HG02970 (cell line): ENCODE data around the gene EVC.
"Not testable (repeated sequence)": the region's sequence is repeated elsewhere in the genome, so short reads cannot be mapped to it uniquely, and the experiment has no call there.

Source experiments
- ATAC-seq: cut with Tn5 transposase; IDR thresholded peaks from one replicate; pipeline ENCODE4 v1.9.1; 2021; ENCODE audit warnings: mild to moderate bottlenecking, moderate library complexity, moderate number of reproducible peaks; ENCODE audit not compliant: unreplicated experiment, low FRiP score

Gene EVC

DNA sequence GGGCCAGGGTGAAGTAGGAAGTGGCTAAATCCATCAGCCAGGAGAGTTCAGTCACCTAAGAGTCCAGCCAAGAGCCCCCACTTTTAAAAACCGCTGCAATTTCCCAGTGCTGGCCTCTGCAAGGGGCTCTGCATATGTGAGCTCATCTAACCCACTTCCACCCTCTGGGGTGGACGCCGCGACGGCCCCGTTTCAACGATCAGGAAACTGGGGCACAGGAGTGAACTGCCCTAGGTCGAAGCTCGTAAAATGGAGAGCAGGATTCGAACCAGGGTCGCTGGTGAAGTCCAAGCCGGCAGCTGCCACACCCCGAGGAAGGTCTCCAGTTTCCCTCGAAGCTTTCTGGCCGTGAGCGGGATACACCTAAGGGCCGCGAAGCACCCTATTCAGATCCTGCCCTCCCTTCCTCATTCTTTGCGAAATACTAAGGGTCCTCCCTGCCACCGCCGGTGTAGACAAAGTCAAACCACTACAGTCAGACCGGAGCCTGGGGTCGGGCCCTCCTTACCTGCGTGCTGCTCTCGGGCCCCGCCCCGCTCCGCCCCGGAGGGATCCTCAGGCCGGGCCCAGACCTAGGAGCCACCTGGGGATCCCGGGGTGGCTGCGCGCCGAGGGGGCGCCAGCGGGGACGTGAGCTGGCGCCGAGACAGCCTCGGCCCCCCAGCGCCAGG is 3.1 kb upstream of the EVC start:
- no peak for ATAC-seq

DNA sequence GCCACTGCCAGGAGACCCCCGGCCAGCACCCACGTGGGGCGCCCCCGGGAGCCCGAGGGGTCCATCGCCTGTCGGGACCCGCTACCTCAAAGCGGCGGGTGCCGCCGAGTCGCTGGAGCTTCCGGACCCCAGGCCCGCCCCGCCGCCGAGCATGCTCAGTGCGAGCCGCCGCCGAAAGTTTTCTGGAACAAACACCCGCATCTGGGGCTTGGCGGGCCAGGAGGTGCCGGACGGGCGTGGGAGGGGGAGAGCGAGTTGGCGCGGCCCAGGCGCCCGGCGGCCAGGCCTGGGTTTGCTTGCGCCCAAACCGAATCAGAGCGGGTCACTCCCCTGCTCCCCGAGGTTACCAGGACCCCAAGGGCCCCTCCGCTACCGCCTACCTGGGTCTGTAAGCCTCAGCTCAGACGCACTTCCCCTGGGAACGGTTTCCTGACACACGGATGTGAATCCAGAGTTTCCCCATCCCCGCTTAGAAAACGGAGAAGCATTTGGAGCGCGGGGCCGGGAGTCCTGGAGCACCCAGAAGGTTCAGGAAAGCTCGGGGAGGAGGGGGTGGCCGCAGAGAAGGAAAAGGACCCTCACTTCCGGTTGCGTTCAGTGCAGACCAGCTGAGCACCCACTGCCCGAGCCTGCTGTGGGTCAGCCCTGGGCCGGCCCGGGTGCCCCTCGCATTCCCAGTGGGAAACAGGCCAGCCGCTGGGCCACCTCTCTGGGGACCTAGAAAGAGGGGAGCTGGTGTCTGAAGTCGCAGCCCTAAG is 2.4 kb upstream of the EVC start, which contains the start of gene EVC2:
Gene EVC2, minus strand, starts transcription at position 111 of the 758 bp plus-strand sequence. Its CDS starts 46 bp downstream, at position 65.
- ATAC-seq = no peak

GRCh38 chr4:5709207-5709575 is 1.8 kb upstream of the EVC start:
- no peak for ATAC-seq

GRCh38 chr4:5710065-5710960 is 688 bp upstream of the EVC start:
- no peak for ATAC-seq

DNA sequence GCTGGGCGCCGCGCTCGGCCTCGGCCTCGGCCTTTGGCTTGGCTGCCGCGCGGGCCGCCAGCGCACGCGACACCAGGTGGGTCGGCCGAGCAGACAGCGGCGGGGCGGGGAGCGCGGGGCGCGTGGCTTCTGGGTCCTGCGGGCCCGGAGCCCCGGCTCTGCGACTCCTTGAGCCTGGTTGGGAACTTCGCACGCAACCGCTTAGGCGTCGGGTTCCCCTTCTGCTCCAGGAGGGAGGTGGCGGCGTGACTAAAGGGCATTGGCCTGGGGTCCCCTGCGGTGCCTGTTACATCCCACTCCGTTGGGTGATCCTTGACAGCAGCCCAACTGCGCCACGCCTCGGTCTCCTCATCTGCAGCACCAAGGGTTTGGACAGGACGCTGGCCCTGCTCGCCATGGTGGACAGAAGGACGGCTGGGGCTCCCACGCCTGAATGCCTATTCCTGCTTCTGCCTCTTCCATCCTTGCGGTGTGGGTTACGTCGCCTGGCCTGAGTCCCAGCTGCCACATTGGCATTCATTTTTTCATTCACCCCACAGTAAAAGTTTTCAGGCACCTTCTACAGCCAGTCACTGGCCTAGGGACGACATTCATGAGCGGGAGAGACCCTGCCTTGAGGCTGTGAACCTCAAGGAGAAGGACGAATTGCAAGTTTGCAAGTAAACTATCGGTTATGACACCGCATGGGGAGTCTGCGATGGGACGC is 631 bp downstream of the EVC start:
- no peak for ATAC-seq

DNA sequence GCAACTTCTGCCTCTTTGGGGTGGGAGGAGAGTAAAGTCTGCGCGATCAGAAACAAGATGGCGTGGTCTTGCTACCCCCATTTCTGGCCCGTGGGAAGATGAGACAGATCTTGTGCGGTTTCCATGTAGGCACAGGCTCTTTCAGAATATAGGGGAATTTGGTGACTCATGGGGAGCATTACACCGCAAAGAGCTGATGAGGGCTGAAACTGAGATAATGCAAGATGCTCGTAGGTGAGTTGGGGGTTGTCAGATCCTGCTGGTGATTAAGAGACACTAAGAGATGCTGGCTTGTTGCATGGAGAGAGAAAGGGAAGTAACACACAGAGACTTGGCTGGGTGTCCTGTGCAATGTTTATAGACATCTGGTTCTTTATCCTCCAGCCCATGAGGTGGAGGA is 1.5 kb downstream of the EVC start:
- no peak for ATAC-seq

DNA sequence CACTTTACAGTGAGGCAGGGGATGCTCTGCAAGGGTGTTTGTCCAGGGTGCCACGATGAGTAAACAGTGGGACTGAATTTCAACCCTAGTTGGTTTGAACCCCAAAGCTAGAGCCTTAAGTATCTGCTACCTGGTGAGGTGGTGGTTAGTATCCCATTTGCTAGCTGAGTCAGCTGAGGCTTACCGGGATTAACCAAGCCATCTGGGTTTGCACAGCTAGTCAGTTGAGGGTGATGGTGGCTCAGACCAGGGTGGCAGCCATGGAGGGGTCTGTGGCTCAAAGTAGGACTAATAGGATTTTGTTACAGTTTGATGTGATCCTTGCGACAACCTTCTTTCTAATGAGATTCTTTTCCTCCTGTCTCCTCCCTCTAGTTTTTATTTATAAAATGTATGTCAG is 1.9 kb downstream of the EVC start:
- no peak for ATAC-seq

DNA sequence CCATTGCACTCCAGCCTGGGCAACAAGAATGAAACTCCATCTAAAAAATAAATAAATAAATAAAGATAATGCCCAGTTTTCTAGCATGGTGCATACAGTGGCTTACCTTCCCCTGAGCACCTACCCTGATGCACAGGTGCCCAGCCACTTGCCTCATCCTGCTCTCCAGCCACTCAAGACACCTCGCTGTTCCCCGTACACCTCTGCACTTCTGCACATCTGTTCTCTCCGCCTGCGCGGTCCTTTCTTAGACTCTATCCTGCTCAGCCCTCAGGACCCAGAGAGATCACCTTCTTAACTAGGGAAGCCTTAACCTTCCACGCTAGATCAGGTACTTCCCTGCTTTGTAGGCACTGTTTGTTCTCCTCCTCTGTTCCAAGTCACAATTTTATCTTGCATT is 2.9 kb downstream of the EVC start:
- no peak for ATAC-seq

GRCh38 chr4:5715357-5715756 is 4.4 kb downstream of the EVC start:
- no peak for ATAC-seq

GRCh38 chr4:5716391-5716790 is 5.4 kb downstream of the EVC start:
- ATAC-seq = no peak

DNA sequence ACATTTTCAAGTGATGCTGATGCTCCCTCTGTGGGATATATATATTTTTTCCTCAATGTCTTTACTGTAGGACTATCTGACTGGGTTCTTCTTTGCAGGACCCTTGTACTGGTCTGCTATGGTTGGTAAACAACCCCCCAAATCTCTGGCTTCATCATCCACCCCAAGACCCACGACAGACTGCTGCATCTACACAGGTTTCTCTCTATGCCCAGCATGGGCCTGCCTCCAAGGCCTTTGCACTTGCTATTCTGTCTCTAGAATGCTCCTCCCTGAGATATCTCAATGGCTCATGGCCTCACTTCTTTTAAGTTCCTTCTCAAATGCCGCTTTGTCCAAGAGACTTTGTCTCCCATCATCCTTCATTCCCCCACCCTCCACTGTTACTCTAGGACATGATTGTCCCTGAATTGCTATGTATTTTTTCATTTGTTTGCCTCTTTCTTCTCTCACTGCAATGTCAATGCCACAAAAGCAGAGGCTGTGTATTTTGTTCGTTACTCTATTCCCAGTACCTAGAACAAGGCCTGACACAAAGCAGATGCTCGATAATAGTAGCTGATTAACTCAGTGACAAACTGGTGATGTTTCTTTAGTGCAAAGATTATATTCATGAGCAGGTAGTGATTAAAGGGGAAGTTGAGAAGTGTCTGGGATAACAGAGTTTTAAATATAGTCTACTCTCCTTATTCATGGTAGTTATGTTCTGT is 6.6 kb downstream of the EVC start:
- no peak for ATAC-seq

- no peak for ATAC-seq
These were observed 7.4 kb downstream of the EVC start for GRCh38 chr4:5718411-5718810.

GRCh38 chr4:5719350-5720055 is 8.5 kb downstream of the EVC start:
- ATAC-seq = no peak

DNA sequence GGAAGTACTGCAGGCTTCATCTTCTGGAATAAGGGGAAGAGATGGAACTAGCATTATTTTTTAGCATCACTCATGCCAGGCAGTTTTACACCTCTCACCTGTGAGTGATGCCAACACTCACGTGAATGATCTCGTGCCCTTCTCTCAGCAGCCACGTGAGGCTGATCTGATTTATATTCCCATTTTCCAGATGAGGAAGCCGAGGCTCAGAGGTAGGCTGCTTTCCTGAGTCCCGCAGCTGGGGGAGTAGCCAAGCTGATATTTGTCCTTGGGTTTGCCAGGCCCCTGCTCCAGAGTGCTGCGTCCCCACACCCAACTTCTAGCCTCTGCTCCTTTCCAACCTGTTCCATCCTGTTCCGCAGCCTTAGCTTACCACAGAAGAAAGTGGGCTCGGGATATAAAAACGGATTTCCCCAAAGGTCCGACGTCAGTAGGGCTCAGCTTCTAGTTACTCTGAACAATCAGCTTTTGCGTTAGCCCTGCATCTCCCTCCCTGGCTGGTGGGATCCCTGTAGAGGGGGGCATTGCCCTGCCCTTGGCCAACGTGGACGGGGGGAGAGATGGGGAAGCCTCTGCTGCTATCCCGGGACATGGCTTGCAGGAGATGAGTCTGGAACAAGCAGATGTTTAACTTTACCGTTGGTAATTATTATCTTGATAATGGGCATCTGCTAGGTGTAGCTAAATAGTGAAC is 9.3 kb downstream of the EVC start:
- no peak for ATAC-seq

- ATAC-seq = no peak
These were observed 10.0 kb downstream of the EVC start for GRCh38 chr4:5720980-5721379.

DNA sequence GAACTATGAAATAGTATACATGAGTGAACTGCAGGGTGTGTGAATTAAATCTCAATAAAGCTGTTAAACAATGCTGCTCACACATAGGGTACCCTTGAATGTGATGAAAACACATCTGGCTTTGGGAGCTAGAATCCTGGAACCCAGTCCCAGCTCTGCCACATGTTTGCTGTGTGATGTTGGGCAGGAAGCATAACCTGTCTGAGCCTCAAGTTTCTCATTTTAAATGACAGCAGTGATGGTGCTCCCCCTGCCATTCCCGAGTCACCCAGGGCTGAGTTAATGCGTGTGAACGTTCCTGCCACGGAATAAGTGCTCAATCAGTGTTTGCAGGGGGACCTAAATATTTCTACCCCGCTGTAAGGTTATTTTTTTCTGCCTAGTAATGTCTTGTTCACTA is 10.9 kb downstream of the EVC start:
- ATAC-seq = no peak

DNA sequence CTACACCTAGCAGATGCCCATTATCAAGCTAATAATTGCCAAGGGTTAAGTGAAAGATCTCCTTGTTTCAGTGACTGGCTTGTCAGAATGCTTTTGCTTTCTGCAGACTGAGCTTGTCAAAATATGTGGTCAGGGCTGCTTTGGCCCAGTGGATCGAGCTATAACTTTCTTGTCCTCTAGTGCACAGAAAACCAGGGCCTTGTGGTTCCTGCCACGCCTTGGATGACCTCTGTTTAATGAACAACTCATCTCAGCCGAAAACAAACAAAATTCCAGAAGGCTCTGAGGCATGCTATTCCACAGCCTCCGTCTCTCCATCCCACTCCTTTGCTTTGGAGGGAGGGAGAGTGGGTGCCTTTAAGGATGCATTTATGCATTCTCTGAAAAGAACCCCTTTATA is 11.3 kb downstream of the EVC start:
- no peak for ATAC-seq

GRCh38 chr4:5724377-5724776 is 13.4 kb downstream of the EVC start:
- ATAC-seq = no peak

GRCh38 chr4:5728412-5728811 is 17.4 kb downstream of the EVC start:
- ATAC-seq = not testable (repeated sequence)
